ENCODE measurements around the gene PPP1R26. TPM values are rescaled to one million over a fixed set of nuclear protein-coding genes. Genes with fewer than 3 reads are reported as not detected.
"Not testable (repeated sequence)": the region's sequence is repeated elsewhere in the genome, so short reads cannot be mapped to it uniquely, and the experiment has no call there.

The PPP1R26 gene, protein sequence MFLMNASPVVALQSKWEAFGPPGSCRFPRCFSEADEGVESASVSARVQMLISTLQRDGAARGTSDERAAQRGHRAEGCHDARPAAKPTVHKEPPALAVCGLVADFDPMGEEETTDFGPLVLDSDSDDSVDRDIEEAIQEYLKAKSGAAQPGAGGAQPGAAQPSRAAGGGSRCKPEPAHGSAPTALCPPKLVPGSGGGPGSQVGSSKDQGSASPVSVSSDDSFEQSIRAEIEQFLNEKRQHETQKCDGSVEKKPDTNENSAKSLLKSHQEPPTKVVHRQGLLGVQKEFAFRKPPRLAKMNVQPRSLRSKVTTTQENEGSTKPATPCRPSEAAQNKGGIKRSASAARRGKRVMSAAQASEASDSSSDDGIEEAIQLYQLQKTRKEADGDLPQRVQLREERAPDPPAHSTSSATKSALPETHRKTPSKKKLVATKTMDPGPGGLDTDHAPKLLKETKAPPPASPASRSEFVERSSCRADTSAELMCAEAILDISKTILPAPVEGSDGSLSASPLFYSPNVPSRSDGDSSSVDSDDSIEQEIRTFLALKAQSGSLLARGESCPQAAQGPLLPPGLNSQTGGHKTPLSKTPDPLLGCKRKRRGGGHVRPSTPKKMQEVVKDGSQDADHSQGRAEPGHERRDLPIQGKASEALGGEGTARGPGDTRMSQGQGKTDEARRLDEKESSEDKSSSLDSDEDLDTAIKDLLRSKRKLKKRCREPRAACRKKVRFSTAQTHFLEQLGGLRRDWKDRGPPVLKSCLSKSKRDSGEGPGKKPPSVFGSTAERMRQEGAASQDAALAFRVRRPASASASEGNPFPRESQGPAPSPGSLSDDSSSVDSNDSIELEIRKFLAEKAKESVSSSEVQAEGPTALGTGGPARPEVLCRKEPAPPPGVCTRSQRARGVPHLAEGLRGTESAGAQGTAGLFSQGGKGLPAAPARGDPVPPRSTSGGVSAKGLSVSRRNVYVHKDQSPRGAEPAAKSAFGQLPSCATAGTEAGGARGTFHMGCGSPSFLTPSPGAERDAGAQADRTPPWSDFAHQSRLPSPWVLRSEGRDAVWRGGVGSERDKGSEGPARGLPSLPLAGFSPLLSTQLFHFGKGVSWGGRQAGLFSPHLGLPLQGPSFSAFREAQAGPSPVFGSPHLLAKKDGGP (N-terminal part only)
- total RNA-seq, result 1 to 10 TPM; 2.9 to 4.7 TPM

DNA sequence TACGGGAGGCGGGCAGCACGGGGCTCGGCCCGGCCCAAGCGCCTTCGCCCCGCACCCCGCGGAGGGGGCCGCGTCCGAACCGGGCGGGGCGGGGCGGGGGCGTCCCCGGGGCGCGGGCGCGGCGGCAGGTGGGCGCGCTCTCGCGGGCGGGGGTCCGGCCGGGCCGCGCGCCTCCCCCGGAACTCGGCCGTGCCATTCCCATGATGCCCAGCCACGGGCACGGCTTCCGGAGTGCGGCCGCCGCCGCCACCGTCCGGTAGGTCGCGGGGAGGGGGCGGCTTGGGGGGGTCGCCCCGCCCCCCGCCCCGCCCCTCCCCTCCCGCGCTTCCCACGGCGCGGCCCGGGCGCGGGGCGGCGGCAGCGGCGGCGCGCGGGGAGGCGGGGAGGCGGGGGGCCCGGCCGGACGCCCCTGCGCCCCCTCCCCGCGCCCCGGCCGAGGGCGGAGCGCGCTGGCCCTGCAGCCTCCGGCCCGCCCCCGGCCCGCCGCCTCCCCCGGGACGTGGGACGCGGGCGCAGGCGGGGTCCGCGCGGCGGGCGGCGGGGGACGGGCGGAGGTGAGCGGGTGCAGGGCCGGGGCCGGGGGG is at the start of gene PPP1R26:
TSS of gene PPP1R26 (plus strand) at position 314 of the 584 bp plus-strand sequence. CDS start 4,729 bp downstream, outside the sequence.
- ChIA-PET CTCF (interaction anchor here (0.6 to 2.0 kb wide), 3 partner anchors 8 to 26 kb away, joined by 3 to 6 read pairs (median 3); no protein-coding TSS in a partner anchor), POLR2A (no interaction called here)
- Mint-ChIP-seq H3K27me3 (peaks cover 51% of the 10 kb centered on the region), H3K4me3 (peak within 1 kb of the TSS; percentile 74), H3K27ac (no peak within 1 kb of the TSS), H3K9me3 (no peaks in the 10 kb centered on the region), H3K4me1 (peaks cover 9% of the 10 kb centered on the region), H3K36me3 (ENCODE audit: low read depth) (peaks cover 3% of the 10 kb centered on the region)
- DNase-seq, result no peak

DNA sequence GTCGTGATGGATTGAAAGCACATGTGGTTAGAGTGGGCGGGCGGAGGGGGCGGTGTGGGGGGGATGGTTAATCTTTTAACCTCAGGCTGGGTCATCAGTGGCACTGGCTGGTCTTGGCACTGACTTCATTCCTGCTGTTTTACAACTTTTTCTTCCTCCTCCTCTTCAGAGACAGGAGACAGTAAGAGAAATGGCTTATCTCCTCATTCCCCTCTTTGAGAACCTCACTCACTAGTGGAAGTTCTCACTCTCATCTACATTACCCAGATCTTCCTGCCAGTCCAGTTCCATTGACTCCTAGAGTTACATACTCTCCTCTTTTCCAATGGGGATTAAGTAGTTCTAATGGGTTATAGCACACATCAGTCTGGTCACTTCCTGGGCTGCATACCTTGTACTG is 42.3 kb upstream of the PPP1R26 start:
- Mint-ChIP-seq H3K27ac (no peak overlapping the region), H3K36me3 (ENCODE audit: low read depth) (no peaks in the 10 kb centered on the region), H3K4me3 (no peak overlapping the region), H3K27me3 (peaks cover 20% of the 10 kb centered on the region), H3K9me3 (peaks cover 6% of the 10 kb centered on the region), H3K4me1 (peaks cover 3% of the 10 kb centered on the region)
- CTCF ChIA-PET, result no interaction called here
- POLR2A ChIA-PET, result no interaction called here
- DNase-seq, result no peak

GRCh38 chr9:135437696-135438095 is 41.9 kb upstream of the PPP1R26 start:
- CTCF ChIA-PET, result interaction anchor here (2.2 kb wide), 1 partner anchor 44 kb away, joined by 6 read pairs; no protein-coding TSS in a partner anchor

DNA sequence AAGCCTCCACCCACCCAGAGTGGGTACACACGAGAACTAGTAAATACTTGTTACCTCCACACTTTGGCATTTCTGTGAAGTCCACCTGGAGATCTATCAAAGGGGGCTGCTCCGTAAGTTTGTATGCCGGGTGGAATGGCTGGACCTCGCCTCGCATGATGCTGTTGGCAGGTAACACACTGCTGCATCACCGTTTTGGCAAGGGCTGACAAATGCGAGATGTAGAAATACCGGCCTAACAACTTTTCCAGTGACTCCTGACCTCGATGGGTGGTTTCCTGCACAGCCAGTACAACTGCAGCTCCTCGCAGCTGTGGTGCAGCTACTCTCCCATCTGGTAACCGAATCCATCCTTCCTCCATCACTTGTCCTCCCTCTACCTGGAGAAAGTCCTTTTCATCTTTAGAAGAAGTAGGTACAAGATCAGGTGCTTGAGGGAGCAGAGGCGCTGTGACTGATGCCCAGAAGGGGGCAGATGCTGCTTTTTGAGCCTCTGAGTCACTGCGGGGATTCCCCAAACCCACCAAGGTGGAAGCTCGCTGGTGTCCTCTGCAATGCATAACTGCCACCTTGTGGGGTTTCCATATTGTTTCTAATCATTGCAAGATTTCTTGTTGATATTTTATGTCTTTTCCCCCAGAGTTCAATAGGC is 40.9 kb upstream of the PPP1R26 start:
- H3K36me3 Mint-ChIP-seq (ENCODE audit: low read depth); H3K4me1 Mint-ChIP-seq; H3K9me3 Mint-ChIP-seq; POLR2A ChIA-PET; H3K27ac Mint-ChIP-seq; H3K4me3 Mint-ChIP-seq: not testable (repeated sequence)
- peaks cover 21% of the 10 kb centered on the region for H3K27me3 Mint-ChIP-seq
- DNase-seq, result peak; percentile 56
- CTCF ChIA-PET, result interaction anchor here (0.6 to 2.2 kb wide), 10 partner anchors 10 to 66 kb away, joined by 3 to 7 read pairs (median 4); a partner anchor contains a TSS

More at GRCh38 chr9:135437696-135438095, 41.9 kb upstream of the PPP1R26 start:
- DNase-seq; POLR2A ChIA-PET; H3K36me3 Mint-ChIP-seq (ENCODE audit: low read depth); H3K27ac Mint-ChIP-seq; H3K4me3 Mint-ChIP-seq; H3K4me1 Mint-ChIP-seq; H3K9me3 Mint-ChIP-seq: not testable (repeated sequence)
- H3K27me3 Mint-ChIP-seq, result peaks cover 20% of the 10 kb centered on the region

- peaks cover 20% of the 10 kb centered on the region for H3K27me3 Mint-ChIP-seq
- not testable (repeated sequence) for H3K27ac Mint-ChIP-seq
- CTCF ChIA-PET, result interaction anchor here (0.6 to 2.2 kb wide), 10 partner anchors 9 to 65 kb away, joined by 3 to 7 read pairs (median 4); a partner anchor contains a TSS
Measured at GRCh38 chr9:135439514-135439913, 40.1 kb upstream of the PPP1R26 start.

DNA sequence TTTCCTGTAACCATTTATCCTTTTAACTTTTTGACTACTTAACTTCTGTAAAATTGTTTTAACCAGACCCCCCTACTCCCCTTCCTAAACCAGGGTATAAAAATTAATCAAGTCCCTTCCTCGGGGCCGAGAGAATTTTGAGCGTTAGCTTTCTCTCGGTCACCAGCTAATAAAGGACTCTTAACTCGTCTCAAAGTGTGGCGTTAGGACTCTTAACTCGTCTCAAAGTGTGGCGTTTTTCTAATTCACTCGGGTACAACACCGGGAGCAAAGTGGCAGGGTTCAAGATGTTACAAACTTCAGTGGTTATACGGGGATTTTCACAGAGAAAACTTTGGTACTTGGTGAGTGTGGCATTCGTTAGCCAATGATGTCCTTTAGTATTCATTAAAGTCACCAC is 39.7 kb upstream of the PPP1R26 start:
- H3K4me1 Mint-ChIP-seq, result peaks cover 3% of the 10 kb centered on the region
- no peaks in the 10 kb centered on the region for H3K36me3 Mint-ChIP-seq (ENCODE audit: low read depth)
- CTCF ChIA-PET, result interaction anchor here (1.2 to 2.2 kb wide), 3 partner anchors 13 to 65 kb away, joined by 4 to 6 read pairs (median 4); no protein-coding TSS in a partner anchor
- H3K27me3 Mint-ChIP-seq, result peaks cover 20% of the 10 kb centered on the region
- no peak for DNase-seq
- POLR2A ChIA-PET, result no interaction called here
- H3K4me3 Mint-ChIP-seq, result no peak overlapping the region
- no peak overlapping the region for H3K27ac Mint-ChIP-seq
- H3K9me3 Mint-ChIP-seq, result peaks cover 6% of the 10 kb centered on the region

More at GRCh38 chr9:135439514-135439913, 40.1 kb upstream of the PPP1R26 start:
- H3K4me3 Mint-ChIP-seq; POLR2A ChIA-PET; H3K9me3 Mint-ChIP-seq; DNase-seq; H3K4me1 Mint-ChIP-seq; H3K36me3 Mint-ChIP-seq (ENCODE audit: low read depth): not testable (repeated sequence)

- peaks cover 21% of the 10 kb centered on the region for H3K27me3 Mint-ChIP-seq
Measured at GRCh38 chr9:135440620-135441019, 39.0 kb upstream of the PPP1R26 start.

GRCh38 chr9:135441105-135442071 is 38.2 kb upstream of the PPP1R26 start:
- H3K27ac Mint-ChIP-seq; H3K4me3 Mint-ChIP-seq; H3K4me1 Mint-ChIP-seq; POLR2A ChIA-PET; H3K9me3 Mint-ChIP-seq; H3K36me3 Mint-ChIP-seq (ENCODE audit: low read depth); DNase-seq: not testable (repeated sequence)
- peaks cover 16% of the 10 kb centered on the region for H3K27me3 Mint-ChIP-seq
- CTCF ChIA-PET, result interaction anchor here (1.2 kb wide), 1 partner anchor 26 kb away, joined by 3 read pairs; no protein-coding TSS in a partner anchor

More at GRCh38 chr9:135440620-135441019, 39.0 kb upstream of the PPP1R26 start:
- Mint-ChIP-seq H3K36me3 (ENCODE audit: low read depth) (no peaks in the 10 kb centered on the region), H3K4me1 (peaks cover 3% of the 10 kb centered on the region), H3K27ac (no peak overlapping the region), H3K4me3 (no peak overlapping the region), H3K9me3 (peaks cover 6% of the 10 kb centered on the region)
- DNase-seq, result no peak
- ChIA-PET POLR2A (no interaction called here), CTCF (no interaction called here)

- Mint-ChIP-seq H3K27ac (no peak overlapping the region), H3K4me1 (peaks cover 3% of the 10 kb centered on the region), H3K4me3 (no peak overlapping the region), H3K36me3 (ENCODE audit: low read depth) (no peaks in the 10 kb centered on the region), H3K9me3 (peaks cover 3% of the 10 kb centered on the region), H3K27me3 (peaks cover 13% of the 10 kb centered on the region)
- ChIA-PET POLR2A (no interaction called here), CTCF (interaction anchor here (1.2 kb wide), 1 partner anchor 25 kb away, joined by 3 read pairs; no protein-coding TSS in a partner anchor)
- no peak for DNase-seq
Measured at GRCh38 chr9:135442075-135442474, 37.5 kb upstream of the PPP1R26 start.

GRCh38 chr9:135443797-135444425 is 35.7 kb upstream of the PPP1R26 start:
- Mint-ChIP-seq H3K9me3 (no peaks in the 10 kb centered on the region), H3K27ac (no peak overlapping the region), H3K4me3 (no peak overlapping the region), H3K4me1 (peaks cover 1% of the 10 kb centered on the region), H3K27me3 (peaks cover 10% of the 10 kb centered on the region), H3K36me3 (ENCODE audit: low read depth) (no peaks in the 10 kb centered on the region)
- ChIA-PET CTCF (no interaction called here), POLR2A (no interaction called here)
- DNase-seq, result no peak

DNA sequence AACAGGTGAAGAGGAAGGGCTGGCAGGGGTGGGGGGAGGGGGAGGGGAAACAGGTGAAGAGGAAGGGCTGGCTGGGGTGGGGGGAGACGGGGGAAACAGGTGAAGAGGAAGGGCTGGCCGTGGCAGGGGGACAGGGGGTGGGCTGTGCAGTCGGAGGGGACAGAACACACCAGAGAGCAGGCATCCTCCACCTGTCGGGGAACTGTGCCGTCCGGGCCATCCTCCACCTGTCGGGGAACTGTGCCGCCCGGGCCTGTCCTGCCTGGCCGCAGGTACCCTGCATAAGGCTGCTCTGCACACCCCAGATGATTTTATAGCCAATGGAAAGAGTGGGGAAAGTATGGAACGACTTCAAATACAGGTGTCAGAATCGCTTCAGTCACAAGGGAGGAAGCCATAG is 32.5 kb upstream of the PPP1R26 start:
- no peaks in the 10 kb centered on the region for H3K9me3 Mint-ChIP-seq
- no peak overlapping the region for H3K27ac Mint-ChIP-seq
- no peak for DNase-seq
- H3K4me1 Mint-ChIP-seq, result no peaks in the 10 kb centered on the region
- CTCF ChIA-PET, result interaction anchor here (2.0 kb wide), 1 partner anchor 8 kb away, joined by 7 read pairs; no protein-coding TSS in a partner anchor
- POLR2A ChIA-PET, result no interaction called here
- peaks cover 7% of the 10 kb centered on the region for H3K27me3 Mint-ChIP-seq
- no peak overlapping the region for H3K4me3 Mint-ChIP-seq
- no peaks in the 10 kb centered on the region for H3K36me3 Mint-ChIP-seq (ENCODE audit: low read depth)

All from activated CD4-positive, alpha-beta memory T cell treated with anti-CD3 and anti-CD28 coated beads, Interleukin-2, amount 10 ng/mL, durations not matched to agents 7 days and 5 days (primary cell).